HG02798 (cell line): ENCODE results near the gene NDUFB3.
"Not testable (repeated sequence)": the region's sequence is repeated elsewhere in the genome, so short reads cannot be mapped to it uniquely, and the experiment has no call there.

Experiments
- ATAC-seq: cut with Tn5 transposase; IDR thresholded peaks from one replicate; pipeline ENCODE4 v1.9.1; 2021; ENCODE audit warnings: mild to moderate bottlenecking; ENCODE audit not compliant: unreplicated experiment, poor library complexity

NDUFB3 gene

GRCh38 chr2:201071479-201072200 lies at the start of gene NDUFB3, which contains the start of gene HYCC2:
TSS of gene NDUFB3 (plus strand) at chr2:201072001. CDS start at chr2:201078883, 6,882 bp downstream.
TSS of gene HYCC2 (minus strand) at chr2:201071671. CDS start at chr2:201024009, 47,662 bp downstream.
- peak; percentile 99 for ATAC-seq

- no peak for ATAC-seq
These were observed 47.3 kb upstream of the NDUFB3 start for GRCh38 chr2:201024518-201024917.

DNA sequence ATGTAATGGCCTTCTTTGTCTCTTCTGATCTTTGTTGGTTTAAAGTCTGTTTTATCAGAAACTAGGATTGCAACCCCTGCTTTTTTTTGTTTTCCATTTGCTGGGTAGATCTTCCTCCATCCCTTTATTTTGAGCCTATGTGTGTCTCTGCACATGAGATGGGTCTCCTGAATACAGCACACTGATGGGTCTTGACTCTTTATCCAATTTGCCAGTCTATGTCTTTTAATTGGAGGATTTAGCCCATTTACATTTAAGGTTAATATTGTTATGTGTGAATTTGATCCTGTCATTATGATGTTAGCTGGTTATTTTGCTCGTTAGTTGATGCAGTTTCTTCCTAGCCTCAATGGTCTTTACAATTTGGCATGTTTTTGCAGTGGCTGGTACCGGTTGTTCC lies 37.4 kb upstream of the NDUFB3 start:
- not testable (repeated sequence) for ATAC-seq

GRCh38 chr2:201038361-201038760 lies 33.4 kb upstream of the NDUFB3 start:
- ATAC-seq: not testable (repeated sequence)

GRCh38 chr2:201038855-201039254 lies 32.9 kb upstream of the NDUFB3 start:
- ATAC-seq: no peak

DNA sequence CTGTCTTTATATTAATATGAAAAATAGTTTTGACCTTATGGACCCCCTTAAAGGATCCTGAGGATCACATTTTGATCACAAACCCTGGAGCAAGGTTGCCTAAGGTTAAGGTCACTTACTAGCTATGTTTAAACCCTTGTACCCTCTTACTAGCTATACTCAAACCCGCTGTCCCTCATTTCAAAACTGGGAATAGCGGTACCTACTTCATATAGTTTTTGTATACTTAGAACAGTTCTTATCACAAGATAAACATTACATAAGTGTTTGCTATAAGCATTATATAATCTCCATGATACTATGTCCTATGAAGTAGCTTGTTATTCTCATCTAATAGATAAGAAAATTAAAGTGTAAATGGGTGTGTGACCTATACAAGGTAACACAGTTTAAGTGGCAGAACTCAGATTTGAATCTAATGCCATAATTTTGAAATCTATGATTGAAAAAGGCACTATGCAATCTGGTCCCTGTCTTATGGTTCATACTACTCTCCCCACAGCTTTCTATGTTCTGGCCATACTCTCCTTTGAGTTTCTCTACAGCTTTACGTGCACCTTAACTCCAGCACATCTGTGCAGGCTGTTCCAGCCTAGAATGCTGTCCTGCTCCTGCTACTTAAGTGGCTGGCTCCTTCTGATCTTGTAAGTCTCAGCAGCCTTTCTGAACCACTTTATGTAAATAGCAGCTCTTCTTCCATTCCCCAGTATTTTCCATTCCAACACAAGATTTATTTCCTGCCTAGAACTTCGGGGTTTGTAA lies 30.8 kb upstream of the NDUFB3 start:
- no peak for ATAC-seq

DNA sequence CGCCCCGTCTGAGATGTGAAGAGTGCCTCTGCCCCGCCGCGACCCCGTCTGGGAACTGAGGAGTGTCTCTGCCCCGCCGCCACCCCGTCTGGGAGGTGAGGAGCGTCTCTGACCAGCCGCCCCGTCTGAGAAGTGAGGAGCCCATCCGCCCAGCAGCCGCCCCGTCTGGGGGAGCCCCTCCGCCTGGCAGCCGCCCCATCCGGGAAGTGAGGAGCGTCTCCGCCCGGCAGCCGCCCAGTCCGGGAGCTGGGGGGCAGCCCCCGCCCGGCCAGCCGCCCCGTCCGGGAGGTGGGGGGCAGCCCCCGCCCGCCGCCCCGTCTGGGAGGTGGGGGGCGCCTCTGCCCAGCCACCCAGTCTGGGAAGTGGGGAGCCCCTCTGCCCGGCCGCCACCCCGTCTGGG lies 29.4 kb upstream of the NDUFB3 start:
- not testable (repeated sequence) for ATAC-seq

DNA sequence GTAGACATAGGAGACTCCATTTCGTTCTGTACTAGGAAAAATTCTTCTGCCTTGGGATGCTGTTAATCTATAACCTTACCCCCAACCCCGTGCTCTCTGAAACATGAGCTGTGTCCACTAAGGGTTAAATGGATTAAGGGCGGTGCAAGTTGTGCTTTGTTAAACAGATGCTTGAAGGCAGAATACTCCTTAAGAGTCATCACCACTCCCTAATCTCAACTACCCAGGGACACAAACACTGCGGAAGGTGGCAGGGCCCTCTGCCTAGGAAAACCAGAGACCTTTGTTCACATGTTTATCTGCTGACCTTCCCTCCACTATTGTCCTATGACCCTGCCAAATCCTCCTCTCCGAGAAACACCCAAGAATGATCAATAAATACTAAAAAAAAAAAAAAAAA lies 28.8 kb upstream of the NDUFB3 start:
- ATAC-seq: not testable (repeated sequence)

DNA sequence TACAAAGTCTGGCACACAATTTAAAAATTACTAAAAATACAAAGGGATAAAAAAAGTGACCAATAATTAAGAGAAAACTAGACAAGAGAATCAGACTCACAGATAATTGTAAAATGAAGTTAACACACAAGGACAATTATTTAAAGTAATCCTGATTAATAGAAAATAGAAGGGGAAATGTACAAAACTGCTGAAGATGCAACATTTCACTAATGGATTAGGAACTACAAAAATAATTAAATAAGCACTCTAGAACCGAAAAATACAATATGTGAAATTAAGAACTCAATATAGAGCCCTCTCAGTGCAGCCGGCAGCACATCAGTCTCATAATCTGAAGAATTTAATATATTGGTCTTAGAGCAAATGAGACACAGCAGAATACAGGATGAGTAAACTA lies 24.9 kb upstream of the NDUFB3 start:
- no peak for ATAC-seq

GRCh38 chr2:201049455-201049854 lies 22.3 kb upstream of the NDUFB3 start:
- no peak for ATAC-seq

DNA sequence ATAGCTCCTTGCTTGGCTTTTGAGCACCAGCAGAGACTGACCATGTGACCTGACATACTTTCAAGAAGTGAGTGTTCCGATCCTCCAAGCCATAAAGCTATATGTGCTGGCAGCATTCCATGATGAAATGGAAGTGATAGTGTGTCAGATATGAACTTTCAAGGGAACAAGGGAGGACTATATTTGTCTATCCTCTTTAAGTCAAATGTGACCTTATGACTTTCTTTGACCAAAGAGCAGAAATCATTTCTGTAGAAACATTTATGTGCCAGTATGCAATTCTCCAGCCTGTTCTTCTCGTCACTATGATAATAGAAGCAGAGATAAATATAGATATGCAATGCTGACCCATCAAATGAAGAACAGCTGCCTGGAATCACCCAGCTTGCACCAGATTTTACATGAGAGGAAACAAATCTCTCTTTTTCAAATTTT lies 14.7 kb upstream of the NDUFB3 start:
- ATAC-seq: no peak

DNA sequence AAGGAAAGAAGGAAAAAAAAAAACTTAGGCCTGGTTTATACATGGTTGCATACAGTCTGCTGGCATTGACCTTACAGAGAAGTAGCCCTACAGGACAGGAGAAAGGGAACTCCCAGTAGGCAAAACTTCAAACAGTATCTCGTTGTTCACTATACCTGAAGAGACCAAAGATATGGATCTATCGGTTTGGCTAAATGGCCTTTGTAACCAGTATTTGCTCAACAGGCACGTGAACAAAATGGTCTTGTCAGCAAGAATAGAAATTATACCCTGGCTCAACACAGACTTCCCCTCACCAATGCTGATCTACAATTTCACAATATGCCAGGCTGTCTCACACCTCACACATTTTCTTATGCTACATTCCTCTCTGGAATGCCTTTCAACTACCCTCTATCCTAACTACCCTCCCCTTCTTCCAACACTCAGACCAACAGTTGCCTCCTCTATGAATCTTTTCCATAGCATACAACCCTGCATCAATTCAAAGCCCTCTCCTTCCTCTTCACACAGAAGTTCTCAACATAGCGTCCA lies 14.0 kb upstream of the NDUFB3 start:
- no peak for ATAC-seq

DNA sequence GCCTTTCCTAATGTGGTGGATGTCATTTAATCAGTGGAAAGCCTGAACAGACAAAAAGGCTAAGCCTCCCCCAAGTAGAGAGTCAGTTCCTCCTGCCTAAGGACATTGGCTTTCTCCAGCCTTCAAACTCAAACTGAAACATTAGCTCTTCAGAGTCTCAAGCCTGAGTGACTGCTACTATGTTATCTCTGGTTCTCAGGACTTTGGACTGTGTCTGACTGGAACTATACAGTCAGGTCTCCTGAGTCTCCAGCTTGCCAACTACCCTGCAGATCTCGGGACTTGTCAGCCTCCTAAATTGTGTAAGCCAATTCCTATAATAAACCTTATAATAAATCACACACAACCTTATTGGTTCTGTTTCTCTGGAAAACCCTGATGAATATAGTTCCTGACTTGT lies 12.9 kb upstream of the NDUFB3 start:
- ATAC-seq: no peak

DNA sequence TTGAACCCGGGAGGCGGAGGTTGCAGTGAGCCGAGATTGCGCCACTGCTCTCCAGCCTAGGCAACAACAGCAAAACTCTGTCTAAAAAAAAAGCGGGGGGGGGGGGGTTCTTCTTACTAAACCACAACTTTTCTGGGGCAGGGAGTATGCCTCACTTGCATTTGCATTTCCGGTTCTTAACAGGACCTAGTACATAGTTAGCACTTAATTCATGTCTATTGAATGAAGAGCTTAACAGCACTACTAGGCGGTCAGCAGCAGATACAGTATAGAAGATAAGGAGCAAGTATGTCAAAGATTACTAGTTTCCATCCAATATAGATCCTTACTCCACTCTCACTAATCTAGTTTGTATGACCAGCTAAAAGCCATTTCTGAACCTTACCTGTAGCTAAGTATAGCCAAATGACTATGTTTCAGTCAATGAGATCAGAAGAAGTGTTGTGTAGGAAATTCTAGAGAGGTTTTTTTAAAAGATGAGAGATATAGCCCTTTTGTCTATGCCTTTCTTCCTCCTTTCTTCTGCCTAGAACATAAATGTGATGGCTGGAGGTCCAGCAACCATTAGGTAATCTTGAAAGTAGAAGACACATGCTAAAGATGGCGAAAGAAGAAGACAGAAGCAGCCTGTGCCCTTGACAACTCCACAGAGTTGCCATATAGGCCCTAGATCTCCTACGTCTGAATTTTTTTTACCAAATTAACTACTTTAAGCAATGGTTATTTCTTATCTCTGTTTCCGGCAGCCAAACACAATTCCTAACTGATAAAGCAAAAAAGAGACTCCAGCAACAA lies 11.6 kb upstream of the NDUFB3 start:
- ATAC-seq: no peak

DNA sequence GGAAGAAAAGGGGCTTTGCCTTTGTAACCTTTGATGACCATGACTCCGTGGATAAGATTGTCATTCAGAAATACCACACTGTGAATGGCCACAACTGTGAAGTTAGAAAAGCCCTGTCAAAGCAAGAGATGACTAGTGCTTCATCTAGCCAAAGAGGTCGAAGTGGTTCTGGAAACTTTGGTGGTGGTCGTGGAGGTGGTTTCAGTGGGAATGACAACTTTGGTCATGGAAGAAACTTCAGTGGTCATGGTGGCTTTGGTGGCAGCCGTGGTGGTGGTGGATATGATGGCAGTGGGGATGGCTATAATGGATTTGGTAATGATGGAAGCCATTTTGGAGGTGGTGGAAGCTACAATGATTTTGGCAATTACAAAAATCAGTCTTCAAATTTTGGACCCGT lies 8.3 kb upstream of the NDUFB3 start:
- not testable (repeated sequence) for ATAC-seq

DNA sequence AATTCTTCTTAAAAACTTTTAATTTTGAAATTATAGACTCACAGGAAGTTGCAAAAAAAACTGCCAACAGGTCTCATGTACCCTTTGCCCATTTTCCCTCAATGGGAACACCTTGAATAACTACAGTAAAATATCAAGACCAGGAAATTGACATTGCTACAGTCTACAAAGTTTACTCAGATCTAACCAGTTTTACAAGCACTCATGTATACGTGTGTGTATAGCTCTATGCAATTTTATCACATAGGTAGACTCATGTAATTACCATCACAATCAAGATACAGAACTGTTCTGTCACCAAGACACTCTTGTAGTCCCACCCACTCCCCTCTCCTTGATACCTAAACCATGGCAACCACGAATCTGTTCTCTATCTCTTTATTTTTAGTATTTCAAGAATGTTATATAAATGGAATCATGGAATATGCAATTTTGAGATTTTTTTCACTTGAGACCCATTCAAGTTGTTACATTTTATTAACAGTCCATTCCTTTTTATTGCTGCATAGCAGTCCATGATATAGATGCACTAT lies 6.9 kb upstream of the NDUFB3 start:
- no peak for ATAC-seq

DNA sequence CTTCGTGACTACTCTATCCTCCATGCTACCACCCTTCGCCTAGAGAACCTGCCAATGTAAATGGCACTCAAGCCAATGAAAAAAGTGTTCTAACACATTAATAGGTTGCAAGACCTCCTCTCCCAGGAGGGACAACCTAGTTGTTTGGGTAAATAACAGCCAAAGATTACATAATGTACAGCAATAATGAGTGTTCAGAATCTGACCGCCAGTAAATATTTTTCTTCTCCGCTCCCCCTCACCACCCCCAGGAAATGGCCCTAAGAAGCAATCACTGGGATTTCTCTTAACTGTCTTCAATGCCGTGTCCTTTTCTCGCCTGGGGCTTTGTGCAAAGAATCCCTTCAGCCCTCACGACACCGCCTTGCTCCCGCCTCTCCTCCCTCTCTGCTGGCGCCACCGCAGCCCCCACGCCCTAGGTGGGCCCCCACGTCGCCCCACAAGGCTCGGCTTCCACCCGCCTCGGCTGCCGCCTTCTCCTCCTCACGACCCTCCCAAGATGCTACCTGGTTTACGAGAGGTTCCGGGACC lies 788 bp upstream of the NDUFB3 start:
- ATAC-seq: peak; percentile 20

DNA sequence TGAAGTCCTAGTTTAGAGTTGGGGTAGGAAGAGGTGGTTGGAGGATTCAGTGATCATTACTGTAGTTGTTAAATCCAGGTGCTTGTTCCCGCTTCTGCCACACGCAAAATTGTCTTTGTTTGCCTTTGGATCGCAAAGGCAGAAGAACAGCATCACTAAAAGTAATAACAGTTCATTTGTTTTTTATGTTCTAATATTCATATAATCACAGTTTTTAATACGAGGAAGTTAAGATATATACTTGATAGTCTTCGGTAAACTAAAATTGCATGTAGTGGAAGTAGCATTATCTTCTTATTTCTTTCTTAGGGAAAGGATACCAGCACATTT lies 365 bp downstream of the NDUFB3 start:
- no peak for ATAC-seq

- ATAC-seq: no peak
These were observed 1.3 kb downstream of the NDUFB3 start for GRCh38 chr2:201073071-201073470.

DNA sequence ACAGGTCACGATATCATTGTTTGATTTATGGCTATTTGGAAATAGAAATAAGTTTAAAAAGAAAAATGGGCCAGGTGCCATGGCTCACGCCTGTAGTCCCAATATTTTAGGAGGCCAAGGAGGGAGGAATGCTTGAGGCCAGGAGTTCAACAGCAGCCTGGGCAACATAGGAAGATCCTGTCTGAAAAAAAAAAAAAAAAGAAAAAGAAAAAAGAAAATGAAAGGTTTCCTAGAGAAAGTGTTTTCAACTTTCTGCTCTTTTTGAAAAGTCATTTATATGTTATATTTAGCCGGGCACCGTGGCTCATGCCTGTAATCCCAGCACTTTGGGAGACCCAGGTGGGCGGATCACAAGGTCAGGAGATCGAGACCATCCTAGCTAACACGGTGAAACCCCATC lies 3.2 kb downstream of the NDUFB3 start:
- ATAC-seq: no peak
